Loucy (cell line): Measurements from ENCODE around the gene INAFM2.
A peak's percentile ranks its signal among the peaks of the same experiment; 100 is the strongest.

ENCODE experiments used
- H2AFZ ChIP-seq: fragments of 200-600 bp; sonication (generic); 2 replicates; pipeline ENCODE4 v1.6.0; 2016; ENCODE audit warnings: antibody characterized with exemption, mild to moderate bottlenecking, low read length, moderate library complexity
- H3F3A ChIP-seq: fragments of 200-600 bp; 2 replicates; pipeline ENCODE4 v1.6.0; 2016; ENCODE audit warnings: antibody characterized with exemption, low read depth, mild to moderate bottlenecking
- H3K27me3 ChIP-seq: fragments of 200-600 bp; sonication (generic); 2 replicates; pipeline ENCODE4 v1.6.1; 2014; ENCODE audit warnings: low read length, mild to moderate bottlenecking; ENCODE audit not compliant: insufficient read depth, poor library complexity, severe bottlenecking
- H3K36me3 ChIP-seq: fragments of 200-600 bp; sonication (generic); 2 replicates; pipeline ENCODE4 v1.6.1; 2016; ENCODE audit warnings: low read length; ENCODE audit not compliant: insufficient read depth
- H3K4me1 ChIP-seq: fragments of 200-600 bp; sonication (generic); 2 replicates; pipeline ENCODE4 v1.5.1; 2014; ENCODE audit warnings: low read length, mild to moderate bottlenecking; ENCODE audit not compliant: insufficient read depth, poor library complexity, severe bottlenecking
- H3K4me2 ChIP-seq: fragments of 200-600 bp; sonication (generic); 2 replicates; pipeline ENCODE4 v1.6.0; 2014; ENCODE audit warnings: antibody characterized with exemption, low read length, low read depth, mild to moderate bottlenecking; ENCODE audit not compliant: poor library complexity, severe bottlenecking
- H3K4me3 ChIP-seq: fragments of 200-600 bp; sonication (generic); 2 replicates; pipeline ENCODE4 v1.5.1; 2014; ENCODE audit warnings: low read length, mild to moderate bottlenecking, mixed read lengths; ENCODE audit not compliant: poor library complexity, severe bottlenecking
- H3K79me2 ChIP-seq: fragments of 200-600 bp; sonication (generic); 2 replicates; pipeline ENCODE4 v1.6.1; 2014; ENCODE audit warnings: low read length; ENCODE audit not compliant: insufficient read depth
- H3K9ac ChIP-seq: fragments of 200-600 bp; sonication (generic); 2 replicates; pipeline ENCODE4 v1.6.0; 2014; ENCODE audit warnings: mild to moderate bottlenecking, low read depth, low read length, moderate library complexity; ENCODE audit not compliant: poor library complexity, severe bottlenecking
- H3K9me2 ChIP-seq: fragments of 200-600 bp; sonication (generic); replicated peaks from 2 replicates; pipeline ENCODE4 v1.6.1; 2016; ENCODE audit warnings: low read depth, low read length, mixed read lengths
- H3K9me3 ChIP-seq: fragments of 200-600 bp; sonication (generic); 2 replicates; pipeline ENCODE4 v1.6.1; 2014; ENCODE audit warnings: mild to moderate bottlenecking, antibody characterized with exemption, low read length, low read depth; ENCODE audit not compliant: insufficient read depth
- H4K20me1 ChIP-seq: fragments of 200-600 bp; sonication (generic); 2 replicates; pipeline ENCODE4 v1.6.0; 2014; ENCODE audit warnings: antibody characterized with exemption, low read length, mild to moderate bottlenecking; ENCODE audit not compliant: insufficient read depth, poor library complexity, severe bottlenecking
- EZH2phosphoT487 ChIP-seq: fragments of 200-600 bp; IDR thresholded peaks from 2 replicates; pipeline ENCODE4 v1.6.1; 2018; ENCODE audit warnings: antibody characterized with exemption, mild to moderate bottlenecking, moderate library complexity, borderline replicate concordance
- TF ChIP-seq, protein P1 (sequence below): fragments of 200-600 bp; sonication (generic); conservative IDR thresholded peaks from 2 replicates; pipeline ENCODE4 v1.5.1; 2014; ENCODE audit warnings: mild to moderate bottlenecking, antibody characterized with exemption, low read length

Gene INAFM2

GRCh38 chr15:40348474-40348870, 25.0 kb downstream of the INAFM2 start:
- Histone ChIP-seq H3K27me3 (no peaks in the 10 kb centered on the region), H3K4me1 (no peaks in the 10 kb centered on the region), H2AFZ (no peak overlapping the region), H3K4me2 (no peak overlapping the region), H3F3A (no peaks in the 10 kb centered on the region), H3K79me2 (no peaks in the 10 kb centered on the region), H3K9ac (peak overlapping the region; percentile 19), H4K20me1 (no peaks in the 10 kb centered on the region), H3K9me3 (no peaks in the 10 kb centered on the region), H3K4me3 (no peak overlapping the region), H3K9me2 (no peaks in the 10 kb centered on the region), H3K36me3 (no peaks in the 10 kb centered on the region)
- no peak for TF ChIP-seq EZH2phosphoT487
- TF ChIP-seq, protein P1, sequence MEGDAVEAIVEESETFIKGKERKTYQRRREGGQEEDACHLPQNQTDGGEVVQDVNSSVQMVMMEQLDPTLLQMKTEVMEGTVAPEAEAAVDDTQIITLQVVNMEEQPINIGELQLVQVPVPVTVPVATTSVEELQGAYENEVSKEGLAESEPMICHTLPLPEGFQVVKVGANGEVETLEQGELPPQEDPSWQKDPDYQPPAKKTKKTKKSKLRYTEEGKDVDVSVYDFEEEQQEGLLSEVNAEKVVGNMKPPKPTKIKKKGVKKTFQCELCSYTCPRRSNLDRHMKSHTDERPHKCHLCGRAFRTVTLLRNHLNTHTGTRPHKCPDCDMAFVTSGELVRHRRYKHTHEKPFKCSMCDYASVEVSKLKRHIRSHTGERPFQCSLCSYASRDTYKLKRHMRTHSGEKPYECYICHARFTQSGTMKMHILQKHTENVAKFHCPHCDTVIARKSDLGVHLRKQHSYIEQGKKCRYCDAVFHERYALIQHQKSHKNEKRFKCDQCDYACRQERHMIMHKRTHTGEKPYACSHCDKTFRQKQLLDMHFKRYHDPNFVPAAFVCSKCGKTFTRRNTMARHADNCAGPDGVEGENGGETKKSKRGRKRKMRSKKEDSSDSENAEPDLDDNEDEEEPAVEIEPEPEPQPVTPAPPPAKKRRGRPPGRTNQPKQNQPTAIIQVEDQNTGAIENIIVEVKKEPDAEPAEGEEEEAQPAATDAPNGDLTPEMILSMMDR: no peak

- H3K36me3 ChIP-seq: no peaks in the 10 kb centered on the region
- no peaks in the 10 kb centered on the region for H3F3A ChIP-seq
- no peak overlapping the region for H2AFZ ChIP-seq
- no peaks in the 10 kb centered on the region for H3K79me2 ChIP-seq
- no peaks in the 10 kb centered on the region for H4K20me1 ChIP-seq
- H3K27me3 ChIP-seq: no peaks in the 10 kb centered on the region
- H3K4me3 ChIP-seq: no peak overlapping the region
- no peaks in the 10 kb centered on the region for H3K9me3 ChIP-seq
- TF ChIP-seq EZH2phosphoT487: no peak
- TF ChIP-seq, protein P1: no peak
- peak overlapping the region; percentile 19 for H3K9ac ChIP-seq
- no peak overlapping the region for H3K4me2 ChIP-seq
- H3K9me2 ChIP-seq: no peaks in the 10 kb centered on the region
- peaks cover 3% of the 10 kb centered on the region for H3K4me1 ChIP-seq
Observed at GRCh38 chr15:40349163-40349562, 25.7 kb downstream of the INAFM2 start.

GRCh38 chr15:40352281-40352901, 28.9 kb downstream of the INAFM2 start:
- no peak overlapping the region for H2AFZ ChIP-seq
- H3K79me2 ChIP-seq: no peaks in the 10 kb centered on the region
- no peaks in the 10 kb centered on the region for H4K20me1 ChIP-seq
- no peak overlapping the region for H3K4me2 ChIP-seq
- H3K9ac ChIP-seq: no peak overlapping the region
- H3K4me3 ChIP-seq: no peak overlapping the region
- peaks cover 8% of the 10 kb centered on the region for H3K4me1 ChIP-seq
- no peaks in the 10 kb centered on the region for H3F3A ChIP-seq
- TF ChIP-seq EZH2phosphoT487: no peak
- TF ChIP-seq, protein P1: no peak
- H3K9me3 ChIP-seq: no peaks in the 10 kb centered on the region
- H3K27me3 ChIP-seq: no peaks in the 10 kb centered on the region
- no peaks in the 10 kb centered on the region for H3K9me2 ChIP-seq
- H3K36me3 ChIP-seq: no peaks in the 10 kb centered on the region
